Left ventricle myocardium inferior (tissue), 1 donor: Measurements from ENCODE around the gene IFI30. TPM values are rescaled to one million over a fixed set of nuclear protein-coding genes. Genes with fewer than 3 reads are reported as not detected.
A peak's percentile ranks its signal among the peaks of the same experiment; 100 is the strongest.

Experiments used
- DNase-seq: peaks from one replicate; pipeline ENCODE4 v3.0.0-alpha.2; 2020
- H3K27ac ChIP-seq: fragments of 200-600 bp; replicated peaks from 2 replicates; pipeline ENCODE4 v1.8.0; 2021
- H3K27me3 ChIP-seq: fragments of 200-600 bp; 2 replicates; pipeline ENCODE4 v1.8.0; 2021; ENCODE audit warnings: low read depth
- H3K36me3 ChIP-seq: fragments of 200-600 bp; 2 replicates; pipeline ENCODE4 v1.8.0; 2021
- H3K4me1 ChIP-seq: fragments of 200-600 bp; 2 replicates; pipeline ENCODE4 v1.8.0; 2021
- H3K4me3 ChIP-seq: fragments of 200-600 bp; 2 replicates; pipeline ENCODE4 v1.8.0; 2021; ENCODE audit warnings: mild to moderate bottlenecking, moderate library complexity
- H3K9me3 ChIP-seq: fragments of 200-600 bp; replicated peaks from 2 replicates; pipeline ENCODE4 v1.8.0; 2021
- intact Hi-C: fragments of 100-400 bp; cut with micrococcal nuclease; formaldehyde crosslinking; loops from one replicate; pipeline ENCODE4 v1.11.0; 2022
- total RNA-seq: library from RNA; stranded (reverse); fragmentation: NEBNext Ultra II Directional; extraction: Animal tissue kit (Norgen Biotek cat#: 25700); gene quantifications from one replicate; pipeline ENCODE4 v1.2.1, GENCODE V29; 2021
- TF ChIP-seq, protein P1 (sequence below): fragments of 200-600 bp; IDR thresholded peaks from 2 replicates; pipeline ENCODE4 v1.8.0; 2021; ENCODE audit warnings: antibody characterized with exemption, mild to moderate bottlenecking, borderline replicate concordance
- donor health status: DM: no; HTN: yes; CAD: no; lungs with severe emphysema.

Gene IFI30
- total RNA-seq, 1 donor from 2014 or later, result 23.3 TPM

- peak overlapping the region; percentile 85 for H3K27ac ChIP-seq
- H3K27me3 ChIP-seq, result no peaks in the 10 kb centered on the region
- H3K4me3 ChIP-seq, result peak overlapping the region; percentile 82
- H3K4me1 ChIP-seq, result peaks cover 32% of the 10 kb centered on the region
- peaks cover 33% of the 10 kb centered on the region for H3K36me3 ChIP-seq
- TF ChIP-seq, protein P1, sequence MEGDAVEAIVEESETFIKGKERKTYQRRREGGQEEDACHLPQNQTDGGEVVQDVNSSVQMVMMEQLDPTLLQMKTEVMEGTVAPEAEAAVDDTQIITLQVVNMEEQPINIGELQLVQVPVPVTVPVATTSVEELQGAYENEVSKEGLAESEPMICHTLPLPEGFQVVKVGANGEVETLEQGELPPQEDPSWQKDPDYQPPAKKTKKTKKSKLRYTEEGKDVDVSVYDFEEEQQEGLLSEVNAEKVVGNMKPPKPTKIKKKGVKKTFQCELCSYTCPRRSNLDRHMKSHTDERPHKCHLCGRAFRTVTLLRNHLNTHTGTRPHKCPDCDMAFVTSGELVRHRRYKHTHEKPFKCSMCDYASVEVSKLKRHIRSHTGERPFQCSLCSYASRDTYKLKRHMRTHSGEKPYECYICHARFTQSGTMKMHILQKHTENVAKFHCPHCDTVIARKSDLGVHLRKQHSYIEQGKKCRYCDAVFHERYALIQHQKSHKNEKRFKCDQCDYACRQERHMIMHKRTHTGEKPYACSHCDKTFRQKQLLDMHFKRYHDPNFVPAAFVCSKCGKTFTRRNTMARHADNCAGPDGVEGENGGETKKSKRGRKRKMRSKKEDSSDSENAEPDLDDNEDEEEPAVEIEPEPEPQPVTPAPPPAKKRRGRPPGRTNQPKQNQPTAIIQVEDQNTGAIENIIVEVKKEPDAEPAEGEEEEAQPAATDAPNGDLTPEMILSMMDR, result no peak
- H3K9me3 ChIP-seq, result no peaks in the 10 kb centered on the region
- intact Hi-C loops, result no loop called here
- DNase-seq, result no peak
Measured at GRCh38 chr19:18202397-18202777, 28.8 kb downstream of the IFI30 start.

- no peaks in the 10 kb centered on the region for H3K9me3 ChIP-seq
- TF ChIP-seq, protein P1, result peak; percentile 32
- peak overlapping the region; percentile 85 for H3K27ac ChIP-seq
- H3K4me1 ChIP-seq, result peaks cover 35% of the 10 kb centered on the region
- H3K27me3 ChIP-seq, result no peaks in the 10 kb centered on the region
- intact Hi-C loops, result no loop called here
- DNase-seq, result no peak
- peaks cover 31% of the 10 kb centered on the region for H3K36me3 ChIP-seq
- peak overlapping the region; percentile 82 for H3K4me3 ChIP-seq
Measured at GRCh38 chr19:18202778-18203407, 29.3 kb downstream of the IFI30 start.

- DNase-seq, result peak; percentile 51
- TF ChIP-seq, protein P1, result no peak
- no peaks in the 10 kb centered on the region for H3K27me3 ChIP-seq
- intact Hi-C loops, result no loop called here
- H3K27ac ChIP-seq, result peak overlapping the region; percentile 85
- peaks cover 39% of the 10 kb centered on the region for H3K4me1 ChIP-seq
- H3K4me3 ChIP-seq, result peak overlapping the region; percentile 82
- no peaks in the 10 kb centered on the region for H3K9me3 ChIP-seq
- H3K36me3 ChIP-seq, result peaks cover 26% of the 10 kb centered on the region
Measured at GRCh38 chr19:18203408-18203862, 29.8 kb downstream of the IFI30 start.

- intact Hi-C loops, result no loop called here
- peaks cover 39% of the 10 kb centered on the region for H3K4me1 ChIP-seq
- H3K36me3 ChIP-seq, result peaks cover 21% of the 10 kb centered on the region
- H3K27ac ChIP-seq, result peak within 1 kb of the TSS; percentile 100
- DNase-seq, result peak; percentile 100
- no peaks in the 10 kb centered on the region for H3K9me3 ChIP-seq
- H3K4me3 ChIP-seq, result peak within 1 kb of the TSS; percentile 82
- TF ChIP-seq, protein P1, result no peak
- H3K27me3 ChIP-seq, result peaks cover 4% of the 10 kb centered on the region
Measured at GRCh38 chr19:18203863-18204393, 30.3 kb downstream of the IFI30 start, which contains the start of gene RAB3A. Gene RAB3A, minus strand, starts transcription at chr19:18204042. Its CDS starts 1,302 bp downstream, at chr19:18202740.

DNA sequence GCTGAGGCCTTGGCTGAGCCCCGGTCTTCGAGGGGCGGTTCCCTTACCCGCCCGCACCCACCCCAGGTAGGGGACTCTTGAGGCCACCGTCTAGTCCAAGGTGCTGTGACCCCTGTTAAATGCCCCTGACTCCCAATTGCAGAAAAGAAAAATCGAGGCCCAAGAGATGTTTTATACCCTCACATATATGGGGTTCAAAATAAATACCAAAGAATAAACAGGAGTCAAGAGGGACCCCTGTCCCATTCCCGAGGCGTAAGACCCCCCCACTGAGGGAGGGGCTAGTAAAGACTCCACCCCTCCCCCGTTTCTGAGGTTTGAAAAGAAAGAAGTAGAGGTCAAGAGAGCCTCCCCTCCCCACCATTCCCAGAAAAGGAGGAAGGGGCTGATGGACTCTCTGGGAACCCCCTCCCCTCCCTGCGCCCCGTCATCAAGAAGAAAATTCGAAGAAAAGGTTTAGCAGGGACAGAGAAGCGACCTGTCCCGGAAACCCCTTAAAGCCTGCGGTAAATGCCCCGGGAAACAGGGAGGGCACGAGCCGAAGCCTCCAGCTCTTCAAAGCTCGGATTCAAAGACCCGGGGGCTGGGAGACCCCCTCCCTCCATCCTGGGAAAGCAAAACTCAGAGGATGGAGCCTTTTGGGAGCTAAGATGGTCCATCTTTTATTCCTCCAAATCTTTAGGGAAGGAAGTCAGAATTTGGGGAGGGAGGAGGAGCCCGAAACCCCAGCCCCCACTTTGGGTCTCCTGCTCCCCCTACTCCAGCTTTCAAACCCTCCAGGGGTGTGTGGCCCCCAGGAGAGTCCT is 31.0 kb downstream of the IFI30 start:
- TF ChIP-seq, protein P1, result no peak
- no peak for DNase-seq
- peak overlapping the region; percentile 82 for H3K4me3 ChIP-seq
- peaks cover 14% of the 10 kb centered on the region for H3K36me3 ChIP-seq
- intact Hi-C loops, result loop anchor here (5.0 kb wide), 1 partner anchor 48 kb away; no protein-coding TSS in a partner anchor
- H3K9me3 ChIP-seq, result no peaks in the 10 kb centered on the region
- H3K27me3 ChIP-seq, result peaks cover 8% of the 10 kb centered on the region
- peaks cover 39% of the 10 kb centered on the region for H3K4me1 ChIP-seq
- peak overlapping the region; percentile 100 for H3K27ac ChIP-seq
